ENCODE measurements around the gene IGF1.

- TF ChIP-seq HDAC2 (IDR thresholded peaks at IDR 0.05) (no peak), EP300 (IDR thresholded peaks at IDR 0.05; ENCODE audit: low read length) (no peak), STAT6 (CRISPR knock-in tag; IDR thresholded peaks at IDR 0.05) (no peak), ZNF217 (CRISPR knock-in tag; IDR thresholded peaks at IDR 0.05) (no peak), ZNF639 (CRISPR knock-in tag; conservative IDR thresholded peaks at IDR 0.05 in 1 of 2, IDR thresholded peaks at IDR 0.05 in 1 of 2) (no peak), ARNT (IDR thresholded peaks at IDR 0.05) (no peak), CTCF (IDR thresholded peaks at IDR 0.05 in 2 of 3, conservative IDR thresholded peaks at IDR 0.05 in 1 of 3; ENCODE audit: insufficient read depth in 2 of 3, low read depth in 1 of 3, low read length in 3 of 3) (no peak), PML (IDR thresholded peaks at IDR 0.05; ENCODE audit: low read length) (no peak), CBX2 (IDR thresholded peaks at IDR 0.05; ENCODE audit: insufficient read depth, low read length, poor library complexity, severe bottlenecking) (no peak), MAZ (CRISPR knock-in tag; conservative IDR thresholded peaks at IDR 0.05 in 1 of 2, IDR thresholded peaks at IDR 0.05 in 1 of 2) (no peak), SRSF9 (IDR thresholded peaks at IDR 0.05; ENCODE audit: borderline replicate concordance, low read depth, low read length) (no peak), MXI1 (IDR thresholded peaks at IDR 0.05; ENCODE audit: low read depth, low read length) (no peak)
Observed at GRCh38 chr12:102436867-102437266, 43.5 kb downstream of the IGF1 start.

All from K562 (cell line).